ENCODE results near the gene RNASE9. TPM values are rescaled to one million over a fixed set of nuclear protein-coding genes. Genes with fewer than 3 reads are reported as not detected.

RNASE9 gene
- total and polyA plus RNA-seq, 2 of the 4 experiments (the other 2 are of a cell fraction): not detected

DNA sequence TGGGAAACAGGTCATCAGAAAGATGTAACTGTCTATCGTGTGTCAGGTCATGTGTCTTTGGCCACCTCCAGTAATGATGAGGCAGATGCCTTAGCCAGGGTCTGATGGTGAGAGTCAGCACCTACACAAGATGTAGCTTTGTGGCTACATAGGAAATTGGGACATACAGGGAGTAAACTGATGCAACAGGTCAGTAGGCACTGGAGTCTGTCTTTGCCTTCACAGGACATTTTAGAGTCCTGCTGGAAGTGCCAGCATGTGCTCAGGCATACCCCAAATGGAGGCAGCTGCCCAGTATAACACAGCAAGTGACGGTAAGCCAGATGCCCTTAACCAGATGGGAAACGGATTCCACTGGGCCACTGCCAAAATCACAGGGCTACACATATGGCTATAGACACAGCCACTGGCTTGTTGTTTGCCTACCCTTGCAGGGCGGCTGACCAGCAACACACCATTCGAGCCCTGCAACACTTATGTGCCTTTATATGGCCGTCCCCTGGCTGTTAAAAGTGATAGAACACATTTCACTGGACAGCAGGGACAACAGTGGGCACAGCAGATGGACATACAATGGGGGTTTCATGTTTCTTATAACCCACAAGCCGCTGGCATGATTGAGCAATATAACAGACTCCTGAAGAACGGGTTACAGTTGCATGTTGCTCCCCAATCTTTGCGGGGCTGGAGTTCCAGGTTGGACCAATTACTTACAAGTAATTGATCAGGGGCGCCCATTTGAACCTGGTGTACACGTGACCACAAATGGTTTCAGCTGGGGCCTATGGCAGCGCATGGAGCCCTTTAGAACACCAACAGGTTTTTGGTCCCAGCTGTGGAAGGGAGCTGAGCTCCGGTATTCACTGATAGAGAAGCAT lies 43.2 kb upstream of the RNASE9 start:
- in situ Hi-C loops (cut with MboI; ENCODE audit: low sequenced_read_pairs): no loop called here
- WGBS, 2 experiments (ENCODE audit: extremely low coverage in 2 of 2, insufficient read length in 1 of 2): 50% methylated on average over 5 of the region's 13 CpGs; no CpG with 5 or more reads in 1 of the 2 experiments
- no peaks in the 10 kb centered on the region for H3K79me1 ChIP-seq (ENCODE audit: low read depth in 1 of 2, low read length in 2 of 2)

More for the DNA sequence above, 43.2 kb upstream of the RNASE9 start:
- Histone ChIP-seq H2AFZ (replicated peaks; ENCODE audit: low read length, poor library complexity) (no peak overlapping the region), H3K14ac (replicated peaks; ENCODE audit: low read depth, low read length) (no peak overlapping the region), H3K18ac (ENCODE audit: low read depth, low read length) (no peak overlapping the region), H3K9me1 (ENCODE audit: insufficient read depth, low read length) (no peaks in the 10 kb centered on the region), H3K4me2 (ENCODE audit: low read depth, low read length) (no peak overlapping the region), H3K4me1 (ENCODE audit: control insufficient read depth, insufficient read depth, low read length) (no peaks in the 10 kb centered on the region), H3K27ac (ENCODE audit: insufficient read depth, low read length) (no peak overlapping the region), H4K5ac (ENCODE audit: low read depth, low read length) (no peak overlapping the region), H3K56ac (ENCODE audit: extremely low read depth, insufficient read depth, low read length) (no peak overlapping the region), H4K91ac (ENCODE audit: insufficient read depth, low read depth, low read length) (no peak overlapping the region), H2BK15ac (ENCODE audit: low read depth, low read length) (no peak overlapping the region), H2BK120ac (ENCODE audit: low read depth, low read length) (no peak overlapping the region), H3K23ac (ENCODE audit: low read depth, low read length) (no peak overlapping the region), H4K20me1 (ENCODE audit: insufficient read depth, low read length) (no peaks in the 10 kb centered on the region), H3K27me3 (ENCODE audit: control insufficient read depth, insufficient read depth, low read length) (no peaks in the 10 kb centered on the region), H2AK5ac (ENCODE audit: low read depth, low read length) (no peak overlapping the region), H2BK20ac (ENCODE audit: low read depth, low read length) (no peak overlapping the region), H4K8ac (ENCODE audit: low read depth in 2 of 2, low read length in 2 of 2) (no peak overlapping the region), H3K9ac (ENCODE audit: low read depth, low read length) (no peak overlapping the region), H3K9me3 (ENCODE audit: control insufficient read depth, insufficient read depth, low read length) (no peaks in the 10 kb centered on the region), H3K4ac (ENCODE audit: low read depth, low read length) (no peak overlapping the region), H2AK9ac (replicated peaks; ENCODE audit: low read depth, low read length, poor library complexity) (no peak overlapping the region), H3K4me3 (ENCODE audit: insufficient read depth, low read depth, low read length) (no peak overlapping the region), H3K36me3 (ENCODE audit: control insufficient read depth, insufficient read depth, low read length) (no peaks in the 10 kb centered on the region), H2BK5ac (ENCODE audit: low read depth, low read length, poor library complexity, severe bottlenecking) (no peak overlapping the region)
- ChIA-PET POLR2A (ENCODE audit: unreplicated experiment) (no interaction called here), CTCF (no interaction called here)
- dilution Hi-C loops (cut with HindIII; ENCODE audit: low sequenced_read_pairs, unreplicated experiment) (no loop called here), intact Hi-C loops (cut with micrococcal nuclease) (no loop called here)
- BruUV-seq (replicated peaks): no TSS peak
- no peak for TF ChIP-seq POLR2A (IDR thresholded peaks at IDR 0.05; ENCODE audit: low read depth, low read length)
- TF ChIP-seq RCOR1 (IDR thresholded peaks at IDR 0.05; ENCODE audit: insufficient replicate concordance, low read length): no peak
- no peak for TF ChIP-seq SMC3 (IDR thresholded peaks at IDR 0.05; ENCODE audit: low read depth, low read length)
- no peak for TF ChIP-seq BHLHE40 (IDR thresholded peaks at IDR 0.05; ENCODE audit: low read depth, low read length)
- no peak for TF ChIP-seq MXI1 (IDR thresholded peaks at IDR 0.05; ENCODE audit: borderline replicate concordance, low read depth, low read length)
- TF ChIP-seq, protein P1, sequence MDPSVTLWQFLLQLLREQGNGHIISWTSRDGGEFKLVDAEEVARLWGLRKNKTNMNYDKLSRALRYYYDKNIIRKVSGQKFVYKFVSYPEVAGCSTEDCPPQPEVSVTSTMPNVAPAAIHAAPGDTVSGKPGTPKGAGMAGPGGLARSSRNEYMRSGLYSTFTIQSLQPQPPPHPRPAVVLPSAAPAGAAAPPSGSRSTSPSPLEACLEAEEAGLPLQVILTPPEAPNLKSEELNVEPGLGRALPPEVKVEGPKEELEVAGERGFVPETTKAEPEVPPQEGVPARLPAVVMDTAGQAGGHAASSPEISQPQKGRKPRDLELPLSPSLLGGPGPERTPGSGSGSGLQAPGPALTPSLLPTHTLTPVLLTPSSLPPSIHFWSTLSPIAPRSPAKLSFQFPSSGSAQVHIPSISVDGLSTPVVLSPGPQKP (IDR thresholded peaks at IDR 0.05; ENCODE audit: borderline replicate concordance, low read depth, low read length): no peak
- TF ChIP-seq, protein P2, sequence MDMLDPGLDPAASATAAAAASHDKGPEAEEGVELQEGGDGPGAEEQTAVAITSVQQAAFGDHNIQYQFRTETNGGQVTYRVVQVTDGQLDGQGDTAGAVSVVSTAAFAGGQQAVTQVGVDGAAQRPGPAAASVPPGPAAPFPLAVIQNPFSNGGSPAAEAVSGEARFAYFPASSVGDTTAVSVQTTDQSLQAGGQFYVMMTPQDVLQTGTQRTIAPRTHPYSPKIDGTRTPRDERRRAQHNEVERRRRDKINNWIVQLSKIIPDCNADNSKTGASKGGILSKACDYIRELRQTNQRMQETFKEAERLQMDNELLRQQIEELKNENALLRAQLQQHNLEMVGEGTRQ (IDR thresholded peaks at IDR 0.05; ENCODE audit: low read depth, low read length): no peak
- TF ChIP-seq CEBPB (IDR thresholded peaks at IDR 0.05; ENCODE audit: low read depth, low read length): no peak
- DNase-seq: no peak
- no peak for ATAC-seq (ENCODE audit: low read depth)
